OCI-LY7 (cell line): Measurements from ENCODE around the gene CCNA1. TPM values are rescaled to one million over a fixed set of nuclear protein-coding genes. Genes with fewer than 3 reads are reported as not detected.

ENCODE experiments used
- BruUV-seq: library from RNA; stranded (reverse); fragments of 400-500 nt; replicated peaks from 2 replicates; lab custom pipeline; 2021; lab: Mats Ljungman, UMichigan
- CTCF ChIA-PET: fragments of 300-600 bp; sonication (Branson Sonifier 250); formaldehyde crosslinking; loops from one replicate; lab custom pipeline; 2022; ENCODE audit warnings: antibody characterized with exemption; ENCODE audit not compliant: unreplicated experiment; lab: Charles Lee
- POLR2A ChIA-PET: fragments of 300-600 bp; sonication (Branson Sonifier 250); formaldehyde crosslinking; loops from one replicate; lab custom pipeline; 2022; ENCODE audit warnings: antibody characterized with exemption; lab: Charles Lee
- DNase-seq: peaks from one replicate; pipeline ENCODE4 v3.0.0-alpha.2; 2015; ENCODE audit warnings: low spot score
- H2AFZ ChIP-seq: fragments of 200-600 bp; sonication (generic), shearing (Covaris generic); 2 replicates; pipeline ENCODE4 v1.6.1; 2014; ENCODE audit warnings: mild to moderate bottlenecking, antibody characterized with exemption, low read length, moderate library complexity
- H3K27ac ChIP-seq: fragments of 200-600 bp; sonication (generic); 2 replicates; pipeline ENCODE4 v1.5.1; 2014; ENCODE audit warnings: mixed run types, low read depth, mild to moderate bottlenecking, moderate library complexity, low read length, inconsistent platforms; ENCODE audit not compliant: poor library complexity, severe bottlenecking
- H3K36me3 ChIP-seq: fragments of 200-600 bp; sonication (generic); 2 replicates; pipeline ENCODE4 v1.6.1; 2014; ENCODE audit warnings: mild to moderate bottlenecking, antibody characterized with exemption, low read length, moderate library complexity, mixed read lengths; ENCODE audit not compliant: insufficient read depth
- H3K4me1 ChIP-seq: fragments of 200-600 bp; sonication (generic); 2 replicates; pipeline ENCODE4 v1.5.1; 2014; ENCODE audit warnings: mild to moderate bottlenecking, low read length; ENCODE audit not compliant: insufficient read depth, poor library complexity, severe bottlenecking
- H3K4me2 ChIP-seq: fragments of 200-600 bp; sonication (generic); 2 replicates; pipeline ENCODE4 v1.6.1; 2014; ENCODE audit warnings: mild to moderate bottlenecking, low read length
- H3K4me3 ChIP-seq: fragments of 200-600 bp; sonication (generic); 2 replicates; pipeline ENCODE4 v1.5.1; 2014; ENCODE audit warnings: mild to moderate bottlenecking, low read depth, low read length; ENCODE audit not compliant: poor library complexity, severe bottlenecking
- H3K79me2 ChIP-seq: fragments of 200-600 bp; sonication (generic); 2 replicates; pipeline ENCODE4 v1.6.1; 2016; ENCODE audit warnings: low read depth, mild to moderate bottlenecking, low read length, moderate library complexity, mixed read lengths; ENCODE audit not compliant: insufficient read depth
- H3K9me2 ChIP-seq: fragments of 200-600 bp; sonication (generic); 2 replicates; pipeline ENCODE4 v1.6.1; 2016; ENCODE audit warnings: mild to moderate bottlenecking, low read length, mixed read lengths; ENCODE audit not compliant: insufficient read depth
- H3K9me3 ChIP-seq: fragments of 200-600 bp; sonication (generic); 2 replicates; pipeline ENCODE4 v1.6.1; 2014; ENCODE audit warnings: mild to moderate bottlenecking, mixed run types, low read length, mixed read lengths
- H4K20me1 ChIP-seq: fragments of 200-600 bp; sonication (generic); 2 replicates; pipeline ENCODE4 v1.6.1; 2014; ENCODE audit warnings: mild to moderate bottlenecking, antibody characterized with exemption, low read length, moderate library complexity, mixed read lengths; ENCODE audit not compliant: insufficient read depth
- EZH2phosphoT487 ChIP-seq: fragments of 200-600 bp; sonication (generic); IDR thresholded peaks from 2 replicates; pipeline ENCODE4 v1.6.1; 2018; ENCODE audit warnings: low read depth, borderline replicate concordance, mild to moderate bottlenecking, mixed run types, antibody characterized with exemption, low read length, moderate library complexity, mixed read lengths
- intact Hi-C: fragments of 100-400 bp; cut with micrococcal nuclease; formaldehyde crosslinking; loops from one replicate; pipeline ENCODE4 v1.10.0; 2022; ENCODE audit not compliant: unreplicated experiment
- total RNA-seq, 2 experiments: library from RNA; depleted of rRNA in 1 of 2; stranded (reverse); fragments of >200 nt in 1 of 2; shearing (Covaris generic) in 1 of 2; gene quantifications; 2 replicates each; pipeline ENCODE4 v1.2.3, GENCODE V29; 2014 to 2022
- TF ChIP-seq, protein P1 (sequence below): fragments of 200-600 bp; sonication (generic); conservative IDR thresholded peaks from 2 replicates; pipeline ENCODE4 v1.5.1; 2014; ENCODE audit warnings: mild to moderate bottlenecking, antibody characterized with exemption, low read length, moderate library complexity, mixed read lengths

Gene CCNA1
- total RNA-seq, 2 experiments from 2014 or later, result not detected

DNA sequence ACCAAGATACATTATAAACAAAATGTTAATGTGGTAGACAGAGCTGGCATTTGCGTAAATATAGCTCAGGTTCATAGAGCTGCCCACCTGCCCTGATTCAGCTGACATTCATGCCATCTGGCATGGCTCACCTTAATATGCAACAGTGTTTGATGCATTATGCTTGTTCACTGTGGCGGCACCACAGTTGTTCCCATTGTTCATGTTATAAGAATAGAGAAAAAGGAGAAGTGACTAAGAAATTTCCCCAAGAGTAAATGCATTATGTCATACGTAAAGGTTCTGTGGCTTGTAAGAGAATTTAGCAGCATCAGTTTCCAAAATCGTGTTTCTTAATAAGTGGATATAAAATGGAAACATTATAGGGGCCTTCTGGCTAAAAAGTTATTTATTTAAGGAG is 4.5 kb downstream of the CCNA1 start:
- no peak overlapping the region for H2AFZ ChIP-seq
- ChIA-PET CTCF (no interaction called here), POLR2A (interaction anchor here (0.5 to 0.7 kb wide), 2 partner anchors 18 to 541 kb away, joined by 3 read pairs; no protein-coding TSS in a partner anchor)
- H3K79me2 ChIP-seq, result no peaks in the 10 kb centered on the region
- no peak overlapping the region for H3K4me3 ChIP-seq
- no peaks in the 10 kb centered on the region for H4K20me1 ChIP-seq
- TF ChIP-seq, protein P1, sequence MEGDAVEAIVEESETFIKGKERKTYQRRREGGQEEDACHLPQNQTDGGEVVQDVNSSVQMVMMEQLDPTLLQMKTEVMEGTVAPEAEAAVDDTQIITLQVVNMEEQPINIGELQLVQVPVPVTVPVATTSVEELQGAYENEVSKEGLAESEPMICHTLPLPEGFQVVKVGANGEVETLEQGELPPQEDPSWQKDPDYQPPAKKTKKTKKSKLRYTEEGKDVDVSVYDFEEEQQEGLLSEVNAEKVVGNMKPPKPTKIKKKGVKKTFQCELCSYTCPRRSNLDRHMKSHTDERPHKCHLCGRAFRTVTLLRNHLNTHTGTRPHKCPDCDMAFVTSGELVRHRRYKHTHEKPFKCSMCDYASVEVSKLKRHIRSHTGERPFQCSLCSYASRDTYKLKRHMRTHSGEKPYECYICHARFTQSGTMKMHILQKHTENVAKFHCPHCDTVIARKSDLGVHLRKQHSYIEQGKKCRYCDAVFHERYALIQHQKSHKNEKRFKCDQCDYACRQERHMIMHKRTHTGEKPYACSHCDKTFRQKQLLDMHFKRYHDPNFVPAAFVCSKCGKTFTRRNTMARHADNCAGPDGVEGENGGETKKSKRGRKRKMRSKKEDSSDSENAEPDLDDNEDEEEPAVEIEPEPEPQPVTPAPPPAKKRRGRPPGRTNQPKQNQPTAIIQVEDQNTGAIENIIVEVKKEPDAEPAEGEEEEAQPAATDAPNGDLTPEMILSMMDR, result no peak
- TF ChIP-seq EZH2phosphoT487, result no peak
- intact Hi-C loops, result no loop called here
- H3K27ac ChIP-seq, result peak overlapping the region; percentile 37
- H3K4me2 ChIP-seq, result no peak overlapping the region
- DNase-seq, result peak; percentile 58
- H3K9me3 ChIP-seq, result no peaks in the 10 kb centered on the region
- no TSS peak for BruUV-seq
- H3K36me3 ChIP-seq, result no peaks in the 10 kb centered on the region
- H3K9me2 ChIP-seq, result no peaks in the 10 kb centered on the region
- peaks cover 3% of the 10 kb centered on the region for H3K4me1 ChIP-seq

DNA sequence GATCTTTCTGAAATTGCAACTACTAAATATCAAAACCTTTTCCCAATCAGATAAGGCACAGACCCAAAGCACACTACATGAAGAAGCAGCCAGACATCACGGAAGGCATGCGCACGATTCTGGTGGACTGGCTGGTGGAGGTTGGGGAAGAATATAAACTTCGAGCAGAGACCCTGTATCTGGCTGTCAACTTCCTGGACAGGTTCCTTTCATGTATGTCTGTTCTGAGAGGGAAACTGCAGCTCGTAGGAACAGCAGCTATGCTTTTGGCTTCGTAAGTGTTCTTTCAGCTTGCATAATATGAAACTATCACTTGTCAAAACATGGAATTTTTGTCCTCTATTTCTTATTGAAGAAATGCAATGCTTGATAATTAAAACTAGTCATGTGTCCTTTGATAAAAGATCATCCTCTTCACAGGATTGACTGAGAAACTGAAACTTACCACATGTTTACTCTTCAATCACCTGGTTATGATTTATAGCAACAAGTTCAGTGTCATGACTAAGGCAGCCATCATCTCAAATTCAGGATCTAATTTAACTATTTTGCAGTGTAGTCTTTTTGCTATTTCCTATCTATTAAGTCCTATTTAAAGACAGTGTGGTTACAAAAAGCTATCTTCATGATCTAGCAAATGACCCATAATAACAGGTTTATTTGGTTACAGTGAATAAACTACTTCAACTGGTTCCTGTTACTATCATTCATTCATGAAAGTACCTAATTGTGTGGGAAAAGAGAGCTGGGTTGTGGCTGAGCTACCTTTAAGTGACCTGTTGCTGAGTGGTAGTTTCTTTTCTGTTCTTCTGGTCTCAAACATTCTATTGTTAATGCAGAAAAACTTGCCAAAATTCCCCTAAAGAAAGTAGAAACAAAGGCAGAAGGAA is 6.5 kb downstream of the CCNA1 start:
- intact Hi-C loops, result no loop called here
- no peak overlapping the region for H3K27ac ChIP-seq
- H3K4me3 ChIP-seq, result no peak overlapping the region
- ChIA-PET CTCF (no interaction called here), POLR2A (interaction anchor here (1.5 kb wide), 1 partner anchor 13 kb away, joined by 7 read pairs; no protein-coding TSS in a partner anchor)
- H3K9me3 ChIP-seq, result no peaks in the 10 kb centered on the region
- no peaks in the 10 kb centered on the region for H3K79me2 ChIP-seq
- H4K20me1 ChIP-seq, result no peaks in the 10 kb centered on the region
- TF ChIP-seq EZH2phosphoT487, result no peak
- TF ChIP-seq, protein P1, result no peak
- DNase-seq, result peak; percentile 12
- no peak overlapping the region for H2AFZ ChIP-seq
- H3K4me2 ChIP-seq, result 0 out of 2 replicates have a peak overlapping the region, but pooled peaks have one; percentile 29
- BruUV-seq, result no TSS peak
- H3K9me2 ChIP-seq, result no peaks in the 10 kb centered on the region
- no peaks in the 10 kb centered on the region for H3K36me3 ChIP-seq
- peaks cover 3% of the 10 kb centered on the region for H3K4me1 ChIP-seq

DNA sequence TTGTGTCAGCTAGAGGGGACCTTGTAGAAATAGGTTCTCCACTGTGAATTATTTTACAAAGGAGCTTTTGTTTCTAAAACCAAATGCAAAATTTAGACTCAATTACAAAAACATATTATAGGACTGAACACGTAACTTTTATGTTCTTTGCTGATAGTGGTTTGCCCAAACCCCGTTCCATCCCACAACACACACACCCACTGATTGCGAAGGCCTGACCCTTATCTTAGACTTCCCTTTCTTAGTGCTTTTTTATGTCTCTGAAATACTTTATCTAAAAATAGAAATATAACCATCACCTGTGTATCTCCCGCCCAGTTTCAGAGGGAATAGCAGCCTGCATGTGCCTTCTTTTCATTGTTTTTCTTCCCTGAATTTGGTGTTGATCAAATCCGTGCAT is 13.0 kb downstream of the CCNA1 start:
- Histone ChIP-seq H3K36me3 (no peaks in the 10 kb centered on the region), H3K4me1 (no peaks in the 10 kb centered on the region), H3K9me3 (no peaks in the 10 kb centered on the region), H3K4me3 (no peak overlapping the region), H3K79me2 (no peaks in the 10 kb centered on the region), H3K4me2 (no peak overlapping the region), H3K27ac (no peak overlapping the region), H4K20me1 (no peaks in the 10 kb centered on the region), H2AFZ (no peak overlapping the region), H3K9me2 (no peaks in the 10 kb centered on the region)
- TF ChIP-seq, protein P1, result no peak
- no peak for TF ChIP-seq EZH2phosphoT487
- DNase-seq, result no peak
- BruUV-seq, result no TSS peak
- CTCF ChIA-PET, result no interaction called here
- POLR2A ChIA-PET, result no interaction called here
- intact Hi-C loops, result no loop called here
